ENCODE measurements around the gene GSTO2.
A peak's percentile ranks its signal among the peaks of the same experiment; 100 is the strongest.

GSTO2 gene

GRCh38 chr10:104291439-104291951 is 22.5 kb downstream of the GSTO2 start:
- peak; percentile 90 for DNase-seq
- Histone ChIP-seq H3K36me3 (replicated peaks; ENCODE audit: insufficient read depth, low read length) (no peaks in the 10 kb centered on the region), H3K27ac (ENCODE audit: low read length) (no peak overlapping the region), H3K9me3 (replicated peaks; ENCODE audit: insufficient read depth, low read length) (no peaks in the 10 kb centered on the region), H2AFZ (ENCODE audit: low read length) (peak overlapping the region; percentile 42; the same call in 1 of the 2 replicates), H3K79me2 (ENCODE audit: low read length) (no peaks in the 10 kb centered on the region), H3K9ac (ENCODE audit: low read length) (no peak overlapping the region), H3K4me3 (ENCODE audit: low read length) (no peak overlapping the region), H4K20me1 (ENCODE audit: insufficient read depth, low read length) (no peaks in the 10 kb centered on the region), H3F3A (ENCODE audit: insufficient read depth, low read length) (no peaks in the 10 kb centered on the region), H3K4me2 (ENCODE audit: low read depth, low read length) (peak overlapping the region; percentile 33; the same call in 1 of the 2 replicates), H3K27me3 (replicated peaks; ENCODE audit: insufficient read depth, low read length) (no peaks in the 10 kb centered on the region), H3K9me2 (replicated peaks; ENCODE audit: insufficient read depth, low read length) (no peaks in the 10 kb centered on the region), H3K4me1 (ENCODE audit: low read length) (0 out of 2 replicates have a peak, but pooled peaks cover 3% of the 10 kb centered on the region)
- TF ChIP-seq CTCF (IDR thresholded peaks at IDR 0.05; ENCODE audit: low read length), result peak; percentile 100
- no peak for TF ChIP-seq EZH2phosphoT487 (IDR thresholded peaks at IDR 0.05; ENCODE audit: low read length)
- TF ChIP-seq EZH2 (optimal IDR thresholded peaks at IDR 0.05; ENCODE audit: low read depth, low read length), result no peak

- Histone ChIP-seq H3K79me2 (ENCODE audit: low read length) (no peaks in the 10 kb centered on the region), H4K20me1 (ENCODE audit: insufficient read depth, low read length) (no peaks in the 10 kb centered on the region), H3K27ac (ENCODE audit: low read length) (no peak overlapping the region), H3K9me2 (replicated peaks; ENCODE audit: insufficient read depth, low read length) (no peaks in the 10 kb centered on the region), H3K9me3 (replicated peaks; ENCODE audit: insufficient read depth, low read length) (no peaks in the 10 kb centered on the region), H2AFZ (ENCODE audit: low read length) (no peak overlapping the region), H3K36me3 (replicated peaks; ENCODE audit: insufficient read depth, low read length) (no peaks in the 10 kb centered on the region), H3F3A (ENCODE audit: insufficient read depth, low read length) (no peaks in the 10 kb centered on the region), H3K4me3 (ENCODE audit: low read length) (no peak overlapping the region), H3K4me1 (ENCODE audit: low read length) (no peaks in the 10 kb centered on the region), H3K9ac (ENCODE audit: low read length) (no peak overlapping the region), H3K4me2 (ENCODE audit: low read depth, low read length) (no peak overlapping the region), H3K27me3 (replicated peaks; ENCODE audit: insufficient read depth, low read length) (no peaks in the 10 kb centered on the region)
- no peak for TF ChIP-seq EZH2phosphoT487 (IDR thresholded peaks at IDR 0.05; ENCODE audit: low read length)
- no peak for TF ChIP-seq CTCF (IDR thresholded peaks at IDR 0.05; ENCODE audit: low read length)
- DNase-seq, result no peak
Observed at GRCh38 chr10:104293011-104293410, 24.0 kb downstream of the GSTO2 start.

GRCh38 chr10:104293781-104294321 is 24.9 kb downstream of the GSTO2 start:
- no peak overlapping the region for H2AFZ ChIP-seq (ENCODE audit: low read length)
- no peak overlapping the region for H3K27ac ChIP-seq (ENCODE audit: low read length)
- no peaks in the 10 kb centered on the region for H3F3A ChIP-seq (ENCODE audit: insufficient read depth, low read length)
- H3K4me2 ChIP-seq (ENCODE audit: low read depth, low read length), result no peak overlapping the region
- no peaks in the 10 kb centered on the region for H3K4me1 ChIP-seq (ENCODE audit: low read length)
- H3K27me3 ChIP-seq (replicated peaks; ENCODE audit: insufficient read depth, low read length), result no peaks in the 10 kb centered on the region
- no peak for DNase-seq
- no peaks in the 10 kb centered on the region for H3K36me3 ChIP-seq (replicated peaks; ENCODE audit: insufficient read depth, low read length)
- TF ChIP-seq EZH2 (optimal IDR thresholded peaks at IDR 0.05; ENCODE audit: low read depth, low read length), result no peak
- no peaks in the 10 kb centered on the region for H3K9me3 ChIP-seq (replicated peaks; ENCODE audit: insufficient read depth, low read length)
- H3K4me3 ChIP-seq (ENCODE audit: low read length), result no peak overlapping the region
- no peaks in the 10 kb centered on the region for H3K9me2 ChIP-seq (replicated peaks; ENCODE audit: insufficient read depth, low read length)
- H3K79me2 ChIP-seq (ENCODE audit: low read length), result no peaks in the 10 kb centered on the region
- no peaks in the 10 kb centered on the region for H4K20me1 ChIP-seq (ENCODE audit: insufficient read depth, low read length)
- no peak overlapping the region for H3K9ac ChIP-seq (ENCODE audit: low read length)

GRCh38 chr10:104296687-104297436 is 27.9 kb downstream of the GSTO2 start:
- no peak overlapping the region for H3K4me3 ChIP-seq (ENCODE audit: low read length)
- DNase-seq, result no peak
- no peaks in the 10 kb centered on the region for H3K27me3 ChIP-seq (replicated peaks; ENCODE audit: insufficient read depth, low read length)
- H3K36me3 ChIP-seq (replicated peaks; ENCODE audit: insufficient read depth, low read length), result no peaks in the 10 kb centered on the region
- no peaks in the 10 kb centered on the region for H3K9me2 ChIP-seq (replicated peaks; ENCODE audit: insufficient read depth, low read length)
- H3K79me2 ChIP-seq (ENCODE audit: low read length), result no peaks in the 10 kb centered on the region
- TF ChIP-seq EZH2 (optimal IDR thresholded peaks at IDR 0.05; ENCODE audit: low read depth, low read length), result no peak
- no peak for TF ChIP-seq CTCF (IDR thresholded peaks at IDR 0.05; ENCODE audit: low read length)
- TF ChIP-seq EZH2phosphoT487 (IDR thresholded peaks at IDR 0.05; ENCODE audit: low read length), result no peak
- H2AFZ ChIP-seq (ENCODE audit: low read length), result no peak overlapping the region
- H3K9ac ChIP-seq (ENCODE audit: low read length), result no peak overlapping the region
- H3K4me2 ChIP-seq (ENCODE audit: low read depth, low read length), result no peak overlapping the region
- H3K4me1 ChIP-seq (ENCODE audit: low read length), result peaks cover 18% of the 10 kb centered on the region
- peaks cover 15% of the 10 kb centered on the region; the same call in 1 of the 2 replicates for H3F3A ChIP-seq (ENCODE audit: insufficient read depth, low read length)
- no peak overlapping the region for H3K27ac ChIP-seq (ENCODE audit: low read length)
- H4K20me1 ChIP-seq (ENCODE audit: insufficient read depth, low read length), result no peaks in the 10 kb centered on the region
- H3K9me3 ChIP-seq (replicated peaks; ENCODE audit: insufficient read depth, low read length), result no peaks in the 10 kb centered on the region

Measured in MM.1S (cell line).